B cell (primary cell): ENCODE results near the gene GALNT18. TPM values are rescaled to one million over a fixed set of nuclear protein-coding genes. Genes with fewer than 3 reads are reported as not detected.

ENCODE experiments used
- ATAC-seq: fragments of 200-7000 bp; cut with Tn5 transposase; one replicate; pipeline ENCODE4 v1.10.0; 2021; ENCODE audit warnings: low read depth, mild to moderate bottlenecking, moderate number of reproducible peaks, moderate library complexity
- CTCF ChIA-PET: fragments of 350-600 bp; sonication (Branson Sonifier 250); formaldehyde crosslinking; loops from one replicate; lab custom pipeline; 2021; ENCODE audit warnings: antibody characterized with exemption, inconsistent platforms; lab: Charles Lee
- POLR2A ChIA-PET: fragments of 350-600 bp; sonication (Branson Sonifier 250); formaldehyde crosslinking; loops from one replicate; lab custom pipeline; 2021; ENCODE audit warnings: antibody characterized with exemption; lab: Charles Lee
- DNase-seq: peaks from one replicate; pipeline ENCODE4 v3.0.0; 2013
- H2AFZ ChIP-seq: 2 replicates; pipeline ENCODE4 v1.6.1; 2012; ENCODE audit warnings: mild to moderate bottlenecking, low read depth, low read length; ENCODE audit not compliant: insufficient read depth, poor library complexity, severe bottlenecking
- H3K27ac ChIP-seq, 2 donors: 1 replicate in 1 of 2; 2 replicates in 1 of 2; pipeline ENCODE4 v1.5.1; 2012 to 2013; ENCODE audit warnings: low read length in 2 of 2, mild to moderate bottlenecking in 2 of 2, moderate library complexity in 1 of 2
- H3K27me3 ChIP-seq, 4 experiments: fragments of 200-600 bp in 1 of 4; sonication (generic) in 1 of 4; replicated peaks in 1 of 4; 1 replicate in 2 of 4; 2 replicates in 2 of 4; pipeline versions ENCODE4 v1.6.1 to v1.7.0; 2013 to 2016; ENCODE audit warnings: low read length in 3 of 4, mild to moderate bottlenecking in 2 of 4, mixed read lengths in 1 of 4, moderate library complexity in 1 of 4; ENCODE audit not compliant: insufficient read depth in 4 of 4, control insufficient read depth in 3 of 4; ENCODE audit errors: control extremely low read depth in 1 of 4
- H3K36me3 ChIP-seq, 2 experiments: replicated peaks in 1 of 2; 1 replicate in 1 of 2; 2 replicates in 1 of 2; pipeline versions ENCODE4 v1.6.1 to v1.7.1; 2013; ENCODE audit warnings: low read length in 1 of 2; ENCODE audit not compliant: insufficient read depth in 2 of 2, control insufficient read depth in 1 of 2; ENCODE audit errors: control extremely low read depth in 1 of 2, extremely low read depth in 1 of 2
- H3K4me1 ChIP-seq, 2 donors: fragments of 200-600 bp in 1 of 2; sonication (generic) in 1 of 2; 1 replicate in 1 of 2; 2 replicates in 1 of 2; pipeline versions ENCODE4 v1.5.1 to v1.6.1; 2013 to 2017; ENCODE audit warnings: low read length in 2 of 2; ENCODE audit not compliant: control insufficient read depth in 2 of 2, insufficient read depth in 2 of 2
- H3K4me2 ChIP-seq: replicated peaks from 2 replicates; pipeline ENCODE3; 2012; ENCODE audit warnings: mild to moderate bottlenecking, low read depth, low read length; ENCODE audit not compliant: poor library complexity, severe bottlenecking
- H3K4me3 ChIP-seq, 5 experiments: fragments of 200-600 bp in 1 of 5; sonication (generic) in 1 of 5; 1 replicate in 3 of 5; 2 replicates in 2 of 5; pipeline versions ENCODE4 v1.5.1 to v1.7.0; 2011 to 2016; ENCODE audit warnings: low read length in 4 of 5, mild to moderate bottlenecking in 4 of 5, low read depth in 2 of 5, control low read depth in 1 of 5, moderate library complexity in 1 of 5; ENCODE audit not compliant: insufficient read depth in 1 of 5; ENCODE audit errors: control extremely low read depth in 1 of 5, extremely low read depth in 1 of 5
- H3K79me2 ChIP-seq: fragments of 200-600 bp; sonication (generic); one replicate; pipeline ENCODE4 v1.6.0; 2016; ENCODE audit warnings: low read length; ENCODE audit not compliant: control insufficient read depth, insufficient read depth
- H3K9ac ChIP-seq: fragments of 200-600 bp; sonication (generic); 2 replicates; pipeline ENCODE4 v1.6.1; 2017; ENCODE audit warnings: mild to moderate bottlenecking, low read length, moderate library complexity
- H3K9me3 ChIP-seq, 3 donors: one replicate each; pipeline versions ENCODE4 v1.6.1 to v1.7.1; 2013; ENCODE audit warnings: low read length in 2 of 3; ENCODE audit not compliant: control insufficient read depth in 2 of 3, insufficient read depth in 1 of 3; ENCODE audit errors: control extremely low read depth in 1 of 3
- H4K20me1 ChIP-seq: 2 replicates; pipeline ENCODE4 v1.6.0; 2012; ENCODE audit warnings: mild to moderate bottlenecking, low read length; ENCODE audit not compliant: insufficient read depth, control insufficient read depth, poor library complexity, severe bottlenecking
- H3K27ac Mint-ChIP-seq: one replicate; pipeline ENCODE4 v1.8.0; 2021; ENCODE audit warnings: mixed read lengths
- H3K27me3 Mint-ChIP-seq: one replicate; pipeline ENCODE4 v1.8.0; 2021; ENCODE audit warnings: mixed read lengths
- H3K4me1 Mint-ChIP-seq: one replicate; pipeline ENCODE4 v1.8.0; 2021; ENCODE audit warnings: mixed read lengths
- H3K4me3 Mint-ChIP-seq: one replicate; pipeline ENCODE4 v1.8.0; 2021; ENCODE audit warnings: mixed read lengths
- H3K9me3 Mint-ChIP-seq: one replicate; pipeline ENCODE4 v1.8.0; 2022; ENCODE audit warnings: mixed read lengths; ENCODE audit not compliant: insufficient read depth
- CTCF ChIP-seq: fragments of 200-600 bp; IDR thresholded peaks from one replicate; pipeline ENCODE4 v1.8.0; 2022; ENCODE audit warnings: antibody characterized with exemption, mild to moderate bottlenecking
- EZH2 ChIP-seq: IDR thresholded peaks from 2 replicates; pipeline ENCODE4 v1.6.1; 2012; ENCODE audit warnings: borderline replicate concordance, low read depth, mild to moderate bottlenecking, moderate library complexity, low read length; ENCODE audit not compliant: insufficient read depth, poor library complexity, severe bottlenecking
- WGBS: methylation state at CpG from one replicate; pipeline ENCODE4 v1.1.5; 2013; ENCODE audit warnings: missing lambda C conversion rate; ENCODE audit not compliant: insufficient coverage; 5-methylcytosine and 5-hydroxymethylcytosine counted together
- intact Hi-C: fragments of 100-400 bp; cut with micrococcal nuclease; formaldehyde crosslinking; loops from one replicate; pipeline ENCODE4 v1.10.0; 2022
- polyA plus RNA-seq: library from polyadenylated mRNA; depleted of rRNA; stranded (reverse); fragments of >200 nt; gene quantifications from 2 replicates; pipeline ENCODE4 v1.2.3, GENCODE V29; 2012
- total RNA-seq, 2 donors: library from RNA; stranded (reverse); fragments of 120-200 nt in 1 of 2; gene quantifications; 1 replicate in 1 of 2; 2 replicates in 1 of 2; pipeline versions ENCODE4 v1.2.3 to v1.2.4, GENCODE V29; 2013 to 2022

Gene GALNT18
- total and polyA plus RNA-seq, 2 donors (not counting 1 experiment from before 2014, with no cell fraction given): not detected

- no peak overlapping the region for H3K27ac ChIP-seq
- H3K9me3 ChIP-seq: peaks cover 0 to 7% (median 6%) of the 10 kb centered on the region in 3 donors
- no peaks in the 10 kb centered on the region for H3K36me3 ChIP-seq
- no peak for TF ChIP-seq CTCF
- TF ChIP-seq EZH2: no peak
- ATAC-seq (no peak), DNase-seq (no peak)
- H3K9me3 Mint-ChIP-seq: no peaks in the 10 kb centered on the region
- peaks cover 4% of the 10 kb centered on the region for H3K4me1 Mint-ChIP-seq
- H3K27me3 ChIP-seq: no peaks in the 10 kb centered on the region
- 77% methylated on average over 1 of the region's 1 CpG for WGBS
- intact Hi-C loops: no loop called here
- H2AFZ ChIP-seq: no peak overlapping the region
- H3K4me3 ChIP-seq: no peak overlapping the region
- H3K27me3 Mint-ChIP-seq: peaks cover 3% of the 10 kb centered on the region
- H3K27ac Mint-ChIP-seq: no peak overlapping the region
- H3K4me1 ChIP-seq: no peaks in the 10 kb centered on the region
- CTCF ChIA-PET: no interaction called here
- no peak overlapping the region for H3K4me3 Mint-ChIP-seq
- H3K9ac ChIP-seq: no peak overlapping the region
- POLR2A ChIA-PET: no interaction called here
- no peaks in the 10 kb centered on the region for H3K79me2 ChIP-seq
- H3K4me2 ChIP-seq: no peak overlapping the region
- H4K20me1 ChIP-seq: no peaks in the 10 kb centered on the region
Observed at GRCh38 chr11:11313426-11313825, 308.4 kb downstream of the GALNT18 start.

- no peak for TF ChIP-seq CTCF
- TF ChIP-seq EZH2: no peak
- 100% methylated on average over 1 of the region's 1 CpG for WGBS
- intact Hi-C loops: no loop called here
- H3K36me3 ChIP-seq: no peaks in the 10 kb centered on the region
- Mint-ChIP-seq H3K27ac (no peak overlapping the region), H3K4me1 (peaks cover 4% of the 10 kb centered on the region), H3K9me3 (no peaks in the 10 kb centered on the region), H3K27me3 (peaks cover 3% of the 10 kb centered on the region), H3K4me3 (no peak overlapping the region)
- DNase-seq (no peak), ATAC-seq (no peak)
- peaks cover 0 to 7% (median 6%) of the 10 kb centered on the region in 3 donors for H3K9me3 ChIP-seq
- no peak overlapping the region for H3K9ac ChIP-seq
- POLR2A ChIA-PET: no interaction called here
- no peak overlapping the region for H3K27ac ChIP-seq
- H3K4me2 ChIP-seq: no peak overlapping the region
- H3K4me1 ChIP-seq: no peaks in the 10 kb centered on the region
- H3K27me3 ChIP-seq: no peaks in the 10 kb centered on the region
- H4K20me1 ChIP-seq: no peaks in the 10 kb centered on the region
- H3K4me3 ChIP-seq: no peak overlapping the region
- no peaks in the 10 kb centered on the region for H3K79me2 ChIP-seq
- no peak overlapping the region for H2AFZ ChIP-seq
- CTCF ChIA-PET: no interaction called here
Observed at GRCh38 chr11:11312738-11313137, 309.1 kb downstream of the GALNT18 start.
